ENCODE data around the gene RGS7BP.
"Not testable (repeated sequence)": the region's sequence is repeated elsewhere in the genome, so short reads cannot be mapped to it uniquely, and the experiment has no call there.

Gene RGS7BP

GRCh38 chr5:64558641-64559040, 52.8 kb downstream of the RGS7BP start:
- not testable (repeated sequence) for DNase-seq (ENCODE audit: low read depth in 2 of 2)

DNA sequence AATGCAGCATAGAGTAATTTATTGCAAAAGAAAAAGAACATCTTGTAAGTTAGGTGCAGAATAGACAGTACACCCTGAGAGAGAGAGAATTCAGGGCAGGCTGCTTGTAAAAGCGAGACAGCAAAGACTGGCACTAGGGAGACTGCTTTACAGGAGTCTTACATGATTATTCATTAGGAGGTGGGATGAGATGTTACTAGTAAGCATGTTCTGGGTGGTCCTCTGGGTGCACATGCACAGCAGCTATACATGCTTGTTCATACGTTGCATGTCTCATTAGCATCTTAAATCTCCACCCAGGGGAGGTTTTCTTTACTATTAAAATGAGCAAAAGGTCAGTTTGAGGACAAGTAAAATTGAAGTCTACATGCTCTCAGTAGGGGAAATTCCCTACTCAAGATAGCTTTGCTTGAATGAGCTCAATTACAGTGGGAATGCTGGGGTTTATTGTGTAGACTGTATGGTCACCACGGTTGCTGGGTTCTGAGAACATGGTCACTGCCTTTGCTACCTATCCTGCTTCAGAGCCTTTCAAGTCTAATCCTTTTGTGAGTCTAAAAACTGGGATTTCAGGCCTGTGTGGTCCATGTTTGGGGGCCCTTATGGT, 60.6 kb downstream of the RGS7BP start:
- no peak for DNase-seq (ENCODE audit: low read depth in 2 of 2)

DNA sequence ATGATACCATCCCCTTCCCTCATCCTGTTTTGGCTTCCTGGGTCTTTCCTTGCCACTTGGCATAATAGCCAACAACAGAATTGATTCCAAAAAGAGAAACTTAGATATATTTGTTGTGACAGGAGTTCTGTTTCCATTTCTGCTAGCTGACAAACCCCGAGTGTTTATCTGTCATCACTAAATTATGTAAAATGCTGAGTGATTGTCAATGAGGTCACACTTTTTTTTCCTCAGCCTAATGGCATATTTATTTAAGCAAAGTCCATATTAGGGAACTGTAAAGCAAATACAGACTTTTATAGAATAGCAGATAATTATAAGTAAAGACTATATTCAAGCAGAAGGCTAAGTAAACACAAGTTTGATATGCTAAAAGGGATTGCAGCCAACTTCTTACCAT, 64.0 kb downstream of the RGS7BP start:
- no peak for DNase-seq (ENCODE audit: low read depth in 2 of 2)

DNA sequence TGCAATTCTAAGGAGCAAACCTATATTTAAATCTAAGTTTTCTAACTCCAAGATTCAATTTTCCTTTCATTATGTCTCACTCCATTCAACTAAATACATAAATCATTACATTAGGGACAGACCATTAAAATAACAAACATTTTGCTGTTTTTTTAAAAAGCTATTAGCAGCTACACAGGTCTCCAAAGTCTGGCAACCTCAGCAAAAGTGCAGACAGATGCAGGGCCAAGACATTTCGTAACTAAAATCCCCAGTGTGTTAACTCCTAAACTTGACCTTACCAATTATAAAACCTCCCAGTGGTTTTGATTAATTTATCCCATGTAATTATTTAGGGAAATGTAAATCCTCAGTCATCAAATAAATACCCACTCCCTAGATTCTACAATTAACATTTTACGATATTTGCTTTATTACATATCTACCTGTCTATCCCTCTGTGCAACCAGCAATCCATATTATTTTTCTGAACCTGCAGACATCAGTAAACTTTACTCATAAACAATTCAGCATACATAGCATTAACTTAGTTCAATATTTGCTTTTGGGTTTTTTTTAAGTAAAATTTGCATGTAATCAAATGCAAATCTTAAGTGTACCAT, 64.7 kb downstream of the RGS7BP start:
- no peak for DNase-seq (ENCODE audit: low read depth in 2 of 2)

- no peak for DNase-seq (ENCODE audit: low read depth in 2 of 2)
Measured at GRCh38 chr5:64575561-64575960, 69.7 kb downstream of the RGS7BP start.

DNA sequence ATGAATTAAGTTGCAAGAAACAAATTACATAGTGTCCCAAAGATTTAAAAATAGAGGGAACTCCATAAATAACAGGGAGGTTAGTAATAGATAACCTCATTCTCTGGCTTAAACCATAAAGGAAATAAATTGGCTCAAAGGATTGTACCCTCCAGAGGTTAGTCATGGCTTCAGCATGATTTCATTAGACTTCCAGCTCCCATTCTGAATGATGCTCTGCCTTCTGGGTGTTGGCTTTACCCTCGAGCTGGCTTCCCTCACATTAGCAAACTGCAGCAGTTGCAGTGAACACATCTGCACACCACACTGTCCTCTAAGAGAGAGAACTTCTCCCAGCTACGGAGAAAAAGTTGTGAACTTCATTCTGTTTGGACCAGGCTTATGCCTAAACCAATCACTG, 70.4 kb downstream of the RGS7BP start:
- no peak for DNase-seq (ENCODE audit: low read depth in 2 of 2)

GRCh38 chr5:64585646-64586045, 79.8 kb downstream of the RGS7BP start:
- DNase-seq (ENCODE audit: low read depth in 2 of 2): no peak

- no peak for DNase-seq (ENCODE audit: low read depth in 2 of 2)
Measured at GRCh38 chr5:64587370-64587769, 81.6 kb downstream of the RGS7BP start.

GRCh38 chr5:64592730-64593341, 87.0 kb downstream of the RGS7BP start:
- no peak for DNase-seq (ENCODE audit: low read depth in 2 of 2)

DNA sequence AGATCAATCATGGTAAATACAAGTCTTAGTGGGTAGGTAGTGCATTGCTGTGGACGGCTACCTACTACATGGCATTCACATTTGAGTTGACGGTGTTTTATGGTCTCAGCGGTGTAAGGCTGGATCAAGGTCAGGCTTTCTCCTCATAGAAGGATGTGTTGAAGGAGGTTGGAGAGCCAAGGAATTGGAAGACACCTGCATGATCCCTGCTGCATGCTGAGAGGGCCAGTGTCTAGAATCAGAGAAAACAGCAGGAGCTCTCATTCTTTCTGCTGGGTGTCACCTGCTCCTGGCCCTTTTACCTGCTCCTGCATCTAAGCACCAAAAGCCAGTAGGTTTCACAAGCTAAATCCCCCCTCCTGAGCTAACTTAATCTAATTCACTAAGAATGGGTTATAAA, 88.2 kb downstream of the RGS7BP start:
- DNase-seq (ENCODE audit: low read depth in 2 of 2): no peak

- no peak for DNase-seq (ENCODE audit: low read depth in 2 of 2)
Measured at GRCh38 chr5:64594601-64595000, 88.8 kb downstream of the RGS7BP start.

DNA sequence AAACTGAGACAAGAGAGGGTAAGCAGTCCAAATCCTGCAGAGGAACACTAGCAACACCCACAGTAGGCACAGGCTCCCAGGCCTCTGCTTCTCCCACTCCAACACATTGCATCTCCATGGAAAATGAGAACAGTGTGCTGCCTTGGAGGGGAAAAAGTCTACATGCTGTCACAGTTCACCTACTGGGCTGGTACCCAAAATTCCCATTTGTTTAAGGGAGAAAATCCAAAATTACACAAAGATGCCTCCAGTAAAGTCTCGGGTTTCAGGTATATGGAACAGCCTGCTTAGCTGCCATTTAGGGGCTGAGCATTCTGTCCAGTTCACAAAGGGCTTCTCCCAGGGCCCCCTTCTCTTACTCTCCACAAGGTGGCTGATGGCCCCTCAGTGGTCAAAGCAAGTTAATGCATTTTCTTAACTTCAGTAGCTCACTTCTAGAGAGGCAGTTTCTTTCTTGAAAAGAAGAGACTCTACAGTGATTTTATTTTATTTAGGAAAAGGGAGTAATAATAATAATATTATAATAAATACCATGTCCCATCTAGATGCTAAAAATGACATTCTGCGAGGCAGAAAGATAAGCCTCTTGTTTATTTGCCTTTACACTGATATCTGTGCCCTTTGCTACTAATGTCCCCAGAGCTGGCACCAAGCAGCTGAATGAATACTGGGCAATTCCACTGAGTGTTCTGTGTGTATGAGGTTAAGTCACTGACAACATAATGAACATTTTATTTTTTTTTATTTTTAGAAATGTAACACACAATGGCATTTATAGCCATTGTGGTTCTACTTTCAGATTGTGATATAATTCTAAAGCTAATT, 89.4 kb downstream of the RGS7BP start:
- no peak for DNase-seq (ENCODE audit: low read depth in 2 of 2)

- DNase-seq (ENCODE audit: low read depth in 2 of 2): no peak
Measured at GRCh38 chr5:64599226-64599625, 93.4 kb downstream of the RGS7BP start.

- DNase-seq (ENCODE audit: low read depth in 2 of 2): no peak
Measured at GRCh38 chr5:64603676-64604075, 97.9 kb downstream of the RGS7BP start.

- DNase-seq (ENCODE audit: low read depth in 2 of 2): no peak
Measured at GRCh38 chr5:64606926-64607325, 101.1 kb downstream of the RGS7BP start.

DNA sequence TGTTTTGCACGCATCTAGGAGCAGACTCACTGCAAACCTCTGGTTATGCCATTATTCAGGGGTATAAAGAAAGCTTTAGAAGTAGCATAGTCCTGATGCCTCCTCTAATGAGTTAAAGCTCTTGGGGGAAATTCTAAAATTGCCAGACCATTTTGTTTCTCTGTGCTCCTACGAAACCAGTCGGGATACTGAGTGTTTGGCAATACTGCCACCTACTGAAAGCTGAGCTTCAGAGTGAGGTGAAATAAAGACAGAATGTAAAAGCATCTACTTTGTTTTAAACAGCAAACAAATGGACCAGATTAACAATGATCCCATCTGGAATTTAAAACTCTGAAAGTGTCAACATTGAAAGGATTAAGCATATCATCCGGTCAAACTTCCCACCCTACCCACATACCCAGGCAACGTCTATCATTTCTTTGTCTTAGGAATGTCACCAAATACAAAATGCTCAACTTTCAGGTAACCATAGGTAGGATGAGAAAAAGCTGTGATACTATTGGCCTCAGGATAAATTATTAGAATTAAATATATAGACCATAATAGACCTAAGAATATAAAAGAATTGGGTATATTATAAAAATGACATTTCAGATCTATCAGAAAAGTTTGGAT, 106.6 kb downstream of the RGS7BP start:
- DNase-seq (ENCODE audit: low read depth in 2 of 2): no peak

- no peak for DNase-seq (ENCODE audit: low read depth in 2 of 2)
Measured at GRCh38 chr5:64615895-64616294, 110.1 kb downstream of the RGS7BP start.

GRCh38 chr5:64619609-64620008, 113.8 kb downstream of the RGS7BP start:
- DNase-seq (ENCODE audit: low read depth in 2 of 2): no peak

DNA sequence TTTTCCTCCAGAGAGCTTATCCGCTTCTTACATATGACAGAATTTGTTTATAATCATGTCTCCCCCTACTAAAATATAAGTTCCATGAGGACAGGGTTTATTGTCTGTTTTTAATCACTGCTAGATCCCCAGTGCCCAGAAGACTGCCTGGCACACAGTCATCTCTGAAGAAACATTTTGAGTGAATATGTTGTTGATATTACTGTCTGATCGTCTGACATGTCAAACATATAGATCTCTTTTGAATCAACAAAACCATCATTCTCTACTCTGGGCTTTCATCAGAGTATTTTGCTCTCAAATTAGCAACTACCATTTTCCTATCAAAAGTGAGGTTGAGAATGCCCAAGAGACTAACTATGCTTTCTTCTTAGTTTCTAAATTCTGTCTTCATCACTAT, 117.2 kb downstream of the RGS7BP start:
- no peak for DNase-seq (ENCODE audit: low read depth in 2 of 2)

DNA sequence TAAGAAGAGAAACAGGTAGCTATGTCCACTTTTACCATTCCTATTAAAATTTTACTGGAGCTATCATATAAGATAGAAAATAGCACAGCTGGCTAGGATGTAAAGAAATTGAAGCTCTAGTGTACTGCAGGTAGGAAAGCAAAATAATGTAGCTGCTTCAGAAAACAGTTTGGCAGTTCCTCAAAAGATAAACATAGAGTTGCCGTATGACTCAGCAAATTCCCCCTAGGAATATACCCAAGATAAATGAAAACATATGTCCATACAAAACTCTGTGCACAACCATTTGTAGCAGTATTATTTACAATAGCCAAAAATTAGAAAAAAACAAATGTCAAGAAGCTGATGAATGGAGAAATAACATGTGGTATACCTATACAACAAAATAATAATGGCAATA, 119.9 kb downstream of the RGS7BP start:
- no peak for DNase-seq (ENCODE audit: low read depth in 2 of 2)

DNA sequence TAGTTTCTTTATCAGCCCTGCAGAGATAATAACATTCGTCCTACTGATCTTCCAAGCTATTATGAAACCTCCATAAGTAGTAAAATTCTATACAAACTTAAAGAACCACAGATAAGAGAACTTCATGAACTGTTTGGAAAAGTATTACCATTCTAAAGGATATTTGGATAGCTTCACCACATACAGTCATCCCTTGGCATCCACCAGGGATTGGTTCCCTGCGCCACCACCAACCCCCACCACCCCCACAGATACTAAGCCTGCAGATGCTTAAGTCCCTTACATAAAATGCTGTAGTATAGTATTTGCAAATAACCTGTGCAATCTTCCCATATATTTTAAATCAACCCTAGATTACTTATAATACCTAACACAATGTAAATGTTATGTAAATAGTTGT, 123.1 kb downstream of the RGS7BP start:
- no peak for DNase-seq (ENCODE audit: low read depth in 2 of 2)

GRCh38 chr5:64629841-64630240, 124.0 kb downstream of the RGS7BP start:
- no peak for DNase-seq (ENCODE audit: low read depth in 2 of 2)
